GM19395 (cell line): ENCODE data around the gene CADPS.
"Not testable (repeated sequence)": the region's sequence is repeated elsewhere in the genome, so short reads cannot be mapped to it uniquely, and the experiment has no call there.

Experiments
- ATAC-seq: cut with Tn5 transposase; IDR thresholded peaks from one replicate; pipeline ENCODE4 v1.9.1; 2021; ENCODE audit warnings: mild to moderate bottlenecking, moderate library complexity; ENCODE audit not compliant: unreplicated experiment

CADPS gene

DNA sequence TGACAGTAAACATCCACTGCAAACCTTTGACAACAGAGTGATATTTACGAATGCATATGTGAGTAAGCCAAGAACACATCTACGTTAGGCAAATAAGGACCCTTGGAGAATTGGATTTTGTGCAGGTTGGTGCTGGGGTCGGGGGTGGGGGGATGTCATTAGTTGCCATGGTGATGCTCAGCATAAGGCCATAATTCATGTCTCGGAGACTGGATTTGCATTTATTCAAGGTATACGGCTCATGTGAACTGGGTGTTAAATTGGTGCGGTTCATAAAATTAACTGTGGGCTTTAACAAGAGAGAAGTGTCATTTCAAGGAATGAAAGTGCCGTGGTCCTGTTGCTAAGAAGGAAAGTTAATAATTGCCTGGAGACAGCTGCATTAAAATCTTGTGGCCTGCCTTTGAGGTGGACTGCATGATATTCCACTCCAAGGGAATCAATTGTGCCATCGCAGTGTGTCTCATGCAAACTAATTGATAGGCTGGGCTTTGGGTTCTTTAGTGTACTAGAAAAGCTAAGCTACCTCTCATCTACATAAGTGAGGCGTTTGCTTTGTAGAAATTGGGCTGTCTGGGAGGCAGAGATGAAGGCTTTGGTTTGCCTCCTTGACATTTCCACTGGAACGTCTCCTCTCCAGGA, 273.0 kb downstream of the CADPS start:
- no peak for ATAC-seq

DNA sequence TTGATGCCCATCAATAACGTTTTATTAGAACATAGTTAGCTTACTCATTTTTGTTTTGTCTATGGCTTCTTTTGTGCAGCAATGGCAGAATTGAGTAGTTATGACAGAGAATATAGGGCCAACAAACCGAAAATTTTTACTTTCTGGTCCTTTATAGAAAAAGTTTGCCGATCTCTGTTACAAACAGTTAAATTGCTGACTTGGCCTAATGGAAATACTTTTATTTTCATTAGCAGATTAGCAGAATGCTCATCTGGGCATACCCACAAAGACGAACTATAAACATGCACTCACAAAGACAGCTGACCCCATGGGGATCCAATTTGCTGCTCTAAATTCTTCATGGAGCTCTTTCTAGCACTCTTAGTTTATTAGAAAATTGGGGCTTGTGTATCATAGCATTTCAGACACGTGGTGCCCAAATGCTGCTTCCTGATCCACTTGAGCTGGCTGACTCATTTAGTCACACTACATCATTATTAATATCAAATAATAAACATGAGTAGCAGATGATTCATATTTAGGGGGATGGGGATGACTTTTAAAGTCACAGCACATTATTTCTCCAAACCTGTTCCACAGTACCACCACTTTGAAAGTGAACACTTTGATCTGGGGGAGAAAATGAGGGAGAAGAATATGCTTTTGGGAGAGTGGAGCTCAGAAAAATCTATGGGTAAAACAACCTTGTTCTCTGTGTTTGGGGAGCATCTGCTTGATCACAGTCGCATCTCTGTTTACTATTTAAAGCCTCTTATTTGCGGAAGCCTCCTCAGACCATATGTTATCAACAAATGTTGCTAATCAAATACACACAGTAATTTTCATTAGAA, 273.8 kb downstream of the CADPS start:
- no peak for ATAC-seq

DNA sequence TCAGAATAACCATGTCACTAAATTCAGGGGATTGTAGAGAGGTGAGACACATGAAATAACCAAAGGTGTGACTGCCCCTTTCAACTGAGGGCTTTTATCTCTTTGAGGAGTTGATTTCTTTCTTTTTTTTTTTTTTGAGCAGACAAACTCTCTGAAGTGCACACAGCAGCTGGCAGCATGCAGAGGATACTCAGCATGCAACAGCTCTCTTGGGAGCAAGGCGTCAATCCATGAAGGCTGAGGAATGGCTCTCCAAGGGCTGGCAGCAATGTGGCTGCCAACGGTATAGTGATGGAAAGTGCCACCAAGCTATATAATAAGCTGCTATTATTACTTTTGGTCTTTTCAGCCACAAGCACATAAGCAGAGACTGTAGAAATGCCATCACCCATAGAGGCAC, 275.2 kb downstream of the CADPS start:
- no peak for ATAC-seq

DNA sequence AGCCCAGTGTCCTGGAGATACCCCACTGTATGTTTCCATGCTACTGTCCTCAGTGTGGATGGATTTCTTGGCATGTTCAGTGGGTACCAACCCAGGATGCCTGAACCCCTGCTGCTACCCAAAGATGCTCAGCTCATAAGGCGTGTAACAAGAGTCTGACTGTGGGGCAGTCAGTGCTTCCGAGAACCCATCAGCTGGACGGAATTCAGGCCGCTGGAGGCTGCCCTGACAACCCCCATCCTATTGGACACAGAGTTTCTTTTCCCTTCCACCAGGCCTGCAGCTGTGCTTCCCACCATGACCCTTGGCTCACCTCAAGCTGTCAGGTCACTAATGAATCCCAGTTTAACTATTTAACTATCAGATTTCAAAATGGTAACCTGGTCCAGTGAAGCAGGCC, 277.7 kb downstream of the CADPS start:
- no peak for ATAC-seq

DNA sequence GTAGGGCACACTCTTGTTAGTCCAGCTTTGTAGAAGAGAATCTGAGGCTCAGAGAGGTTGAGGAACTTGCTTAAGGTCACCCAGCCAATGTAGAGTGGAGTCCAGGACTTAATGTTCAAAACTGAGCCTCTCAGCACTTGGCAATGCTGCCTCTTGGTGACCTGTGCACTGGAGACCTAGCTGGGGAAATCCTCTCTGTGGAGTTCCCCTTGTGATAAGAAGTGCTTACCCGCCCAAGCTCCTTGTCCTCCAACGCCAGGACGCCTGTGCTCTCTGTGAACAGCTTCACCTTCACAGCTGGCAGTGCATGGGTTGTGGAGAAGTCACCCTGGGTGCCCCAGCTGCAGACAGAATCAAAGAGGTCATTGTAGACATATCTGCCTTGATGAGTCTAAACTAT, 282.8 kb downstream of the CADPS start:
- no peak for ATAC-seq

DNA sequence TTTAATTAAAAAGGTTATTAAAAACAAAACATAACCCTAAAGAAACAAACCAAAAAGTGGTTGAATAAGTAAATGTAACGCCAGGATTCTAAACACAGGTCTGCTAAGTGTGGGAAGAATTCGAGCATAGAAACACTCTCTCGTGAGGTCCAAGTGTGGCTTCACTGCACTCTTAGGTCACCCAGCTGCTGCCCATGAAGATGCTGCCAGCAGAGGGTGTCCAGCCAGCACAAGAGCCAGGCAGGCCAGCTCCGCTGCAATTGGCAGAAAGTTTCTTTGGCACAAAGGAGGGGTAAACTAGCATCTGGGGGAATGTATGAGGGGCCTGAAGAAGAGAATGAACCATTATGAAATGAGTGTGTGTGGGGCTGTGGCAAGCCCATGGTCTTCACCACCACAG, 286.1 kb downstream of the CADPS start:
- ATAC-seq, result no peak

DNA sequence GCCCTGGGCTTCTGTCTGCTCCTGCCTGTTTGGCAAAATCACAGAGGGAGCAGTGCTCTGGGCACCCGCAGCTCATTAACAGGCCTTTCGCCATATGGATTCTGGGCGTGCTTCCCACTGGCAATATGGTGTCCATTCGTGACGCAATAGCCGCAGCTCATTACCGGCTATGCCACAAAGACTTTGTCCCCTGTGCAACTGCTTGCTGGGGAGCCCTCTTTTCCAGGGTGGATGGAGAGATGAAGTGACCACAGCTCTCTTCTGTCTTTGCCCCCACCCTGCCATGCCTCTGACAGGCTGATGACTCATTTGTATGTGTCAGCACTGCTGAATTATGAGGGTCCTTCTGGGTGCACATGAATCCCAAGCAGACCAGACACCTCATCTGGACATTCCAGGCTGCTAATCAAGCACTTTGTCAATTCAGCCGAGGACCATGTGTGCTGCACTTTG, 287.6 kb downstream of the CADPS start:
- ATAC-seq, result no peak

DNA sequence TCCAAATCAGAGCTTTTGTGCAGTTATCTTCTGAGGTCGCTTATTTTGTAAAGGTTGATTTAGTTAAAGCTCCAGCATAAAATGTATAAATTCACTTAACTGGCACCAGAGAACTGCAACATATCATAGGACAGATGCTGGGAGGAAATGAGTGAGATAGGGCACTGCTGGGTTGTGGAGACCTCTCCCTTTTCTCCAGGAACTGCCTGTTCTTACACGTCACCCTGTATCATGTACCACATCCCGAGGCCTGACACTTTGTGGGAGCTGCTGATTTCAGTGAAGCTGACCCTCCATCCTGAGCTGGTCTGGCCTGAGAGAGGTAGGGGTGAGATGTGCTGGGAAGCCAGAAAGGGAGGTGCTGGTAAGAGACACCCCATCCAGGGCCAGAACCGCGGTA, 288.0 kb downstream of the CADPS start:
- no peak for ATAC-seq

DNA sequence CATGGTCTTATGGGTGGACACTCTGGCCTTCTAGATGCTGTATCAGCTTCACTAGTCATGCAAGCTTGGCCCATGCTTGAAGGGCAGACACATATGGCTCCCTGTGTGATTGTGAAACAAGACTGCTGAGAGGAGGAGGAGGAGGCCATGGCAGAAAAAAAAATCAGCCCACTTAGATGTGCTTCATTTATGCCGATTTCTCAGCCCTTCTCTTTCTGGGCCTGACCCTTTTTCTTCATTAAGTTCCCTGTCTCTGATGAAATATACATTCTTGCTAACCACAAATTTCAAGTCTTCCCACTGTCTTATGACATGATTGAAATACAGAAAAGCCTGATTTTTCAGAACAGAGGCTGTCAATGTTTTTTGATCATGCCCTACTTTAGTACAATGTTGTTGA, 288.9 kb downstream of the CADPS start:
- no peak for ATAC-seq

DNA sequence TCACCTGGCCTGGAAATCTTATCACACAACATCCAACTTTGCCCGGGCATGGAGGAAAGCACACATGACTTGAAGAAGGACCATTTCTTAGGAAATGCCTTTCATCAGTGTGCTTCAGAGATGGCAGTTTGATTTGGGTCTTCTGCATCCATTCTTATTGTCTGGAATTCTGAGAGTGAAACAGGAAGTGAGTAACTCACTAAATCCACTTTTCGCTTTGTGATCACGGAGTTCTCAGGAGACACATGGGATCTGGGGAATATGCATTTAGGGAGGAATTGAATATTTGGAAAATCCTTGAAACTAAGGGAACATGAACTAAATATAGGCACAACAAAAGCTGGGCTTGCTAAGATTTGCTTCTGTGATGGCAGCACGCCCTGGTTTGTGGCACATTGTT, 289.4 kb downstream of the CADPS start:
- ATAC-seq, result no peak

DNA sequence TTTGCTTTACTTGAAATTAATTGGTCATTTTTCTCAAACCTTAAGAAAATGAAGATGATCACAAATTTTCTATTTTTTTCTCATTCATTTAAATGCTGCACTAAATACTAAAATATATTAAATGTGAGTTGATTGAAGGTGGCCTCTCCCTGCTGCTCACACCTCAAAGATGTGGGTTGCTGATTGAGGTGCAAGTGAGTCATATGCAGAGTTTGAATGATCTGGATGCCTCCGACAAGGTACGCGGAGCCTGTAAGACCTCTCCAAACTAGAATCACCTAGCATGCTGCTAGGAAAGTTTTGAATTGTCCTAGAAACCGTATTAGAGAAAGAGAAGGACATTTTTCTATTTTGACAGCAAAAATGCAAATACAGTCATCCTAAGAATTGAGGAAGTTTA, 290.6 kb downstream of the CADPS start:
- no peak for ATAC-seq

DNA sequence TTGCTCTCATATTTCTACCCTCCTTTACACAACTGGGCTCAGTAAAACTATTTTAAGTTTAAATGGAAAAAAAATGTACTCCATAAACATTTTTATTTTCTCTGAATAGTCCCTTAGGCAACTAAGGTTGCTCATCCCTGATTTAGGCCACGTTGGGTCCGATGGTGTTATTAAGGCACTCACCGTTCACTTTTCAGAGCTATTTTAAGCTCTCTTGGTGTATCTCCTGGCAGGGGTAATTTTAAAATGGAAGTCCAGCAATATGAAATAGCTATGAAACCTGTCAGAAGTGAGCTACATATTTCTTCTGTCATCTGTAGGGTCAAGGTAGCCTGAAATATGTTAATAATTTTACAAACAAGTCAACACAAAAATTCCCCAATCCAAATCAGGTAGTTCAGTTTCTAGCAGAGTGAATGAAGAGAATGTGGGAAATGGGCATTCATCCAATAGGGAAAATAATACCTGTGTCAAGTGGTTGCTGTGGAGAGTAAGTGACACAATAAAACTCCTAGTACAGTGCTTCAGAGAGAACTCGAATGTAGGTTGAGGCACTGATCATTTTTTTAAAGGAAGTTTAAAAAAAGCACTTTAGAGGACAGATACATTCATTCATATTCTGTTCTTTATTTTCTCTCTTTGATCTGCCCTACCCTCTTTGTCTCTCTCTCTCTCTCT, 292.6 kb downstream of the CADPS start:
- ATAC-seq, result no peak

DNA sequence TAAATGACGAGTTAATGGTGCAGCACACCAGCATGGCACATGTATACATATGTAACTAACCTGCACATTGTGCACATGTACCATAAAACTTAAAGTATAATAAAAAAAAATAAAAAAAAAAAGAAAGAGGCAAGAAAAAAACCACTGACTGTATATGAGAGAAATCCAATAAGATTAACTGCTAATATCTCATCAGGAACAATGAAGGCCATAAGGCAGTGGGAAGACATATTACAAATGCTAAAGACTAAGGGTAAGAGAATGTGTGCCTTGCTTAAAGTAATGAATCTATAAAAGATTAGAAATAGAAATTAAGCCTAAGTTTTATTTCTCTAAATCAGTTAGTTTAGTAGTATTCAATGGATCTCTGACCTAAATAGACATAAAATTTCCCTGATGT, 294.7 kb downstream of the CADPS start:
- ATAC-seq, result not testable (repeated sequence)

DNA sequence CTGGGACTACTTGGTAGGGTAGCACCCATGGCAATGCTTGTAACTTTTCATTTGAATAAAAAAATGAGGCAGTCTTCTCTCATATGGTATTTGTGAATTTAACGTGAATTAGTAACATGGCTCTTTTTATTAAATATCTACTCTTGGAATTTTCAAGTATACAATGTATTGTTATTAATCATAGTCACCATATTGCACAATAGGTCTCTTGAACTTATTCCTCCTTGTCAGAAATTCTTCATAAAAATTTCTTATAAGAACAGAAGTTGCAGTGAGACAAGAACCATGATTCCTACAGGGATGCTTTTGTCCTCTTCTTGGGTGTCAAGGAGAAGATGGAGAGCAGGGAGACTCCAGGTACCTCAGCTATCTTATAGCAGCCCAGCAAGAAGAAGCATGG, 298.1 kb downstream of the CADPS start:
- ATAC-seq, result no peak

DNA sequence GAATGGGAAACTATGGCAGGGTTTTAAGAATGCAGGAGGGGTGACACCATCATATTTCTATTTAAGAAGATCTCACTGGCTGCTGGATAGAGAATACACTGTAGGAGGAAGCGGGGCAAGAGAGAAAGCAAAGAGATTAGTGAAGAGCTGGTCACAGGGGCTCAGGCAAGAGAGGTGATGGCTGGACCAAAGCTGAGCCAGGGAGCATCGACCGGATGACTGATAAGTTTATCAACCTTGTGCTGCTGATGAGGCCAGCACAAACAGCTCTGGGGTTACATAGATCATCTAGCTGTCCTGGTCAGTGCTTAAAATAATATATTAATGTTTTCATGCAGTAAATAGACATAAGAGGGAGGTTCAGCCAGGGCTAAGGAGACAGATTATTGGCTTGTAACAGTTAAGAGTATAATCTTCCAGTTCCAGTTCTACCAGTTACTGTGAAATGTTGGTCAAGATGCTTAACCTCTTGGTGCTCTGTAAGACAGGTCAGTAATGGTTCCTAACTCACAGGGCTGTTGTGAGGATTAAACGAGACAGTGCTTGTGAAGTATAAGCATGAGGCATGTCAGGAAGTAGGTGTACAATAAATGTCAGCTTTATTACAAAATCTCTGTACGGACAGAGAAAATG, 300.8 kb downstream of the CADPS start:
- no peak for ATAC-seq

DNA sequence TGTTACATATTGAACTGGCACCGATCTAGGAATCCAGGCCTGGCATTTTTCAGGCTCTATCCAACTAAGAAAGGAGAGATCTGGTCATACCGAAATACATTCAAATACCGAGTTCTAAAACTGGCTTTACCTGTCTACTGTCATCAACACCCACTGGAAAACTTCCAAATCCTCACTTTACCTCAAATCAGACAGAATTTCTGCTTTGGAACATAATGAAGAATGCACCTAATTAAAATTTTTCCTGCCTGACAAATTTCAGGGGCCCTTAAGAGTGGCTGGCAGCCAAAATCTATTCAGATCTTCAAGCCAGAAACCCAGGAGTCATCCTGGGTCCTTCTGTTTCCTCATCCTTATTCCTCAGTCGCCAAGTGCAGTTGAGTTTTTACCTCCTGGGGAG, 303.3 kb downstream of the CADPS start:
- no peak for ATAC-seq

DNA sequence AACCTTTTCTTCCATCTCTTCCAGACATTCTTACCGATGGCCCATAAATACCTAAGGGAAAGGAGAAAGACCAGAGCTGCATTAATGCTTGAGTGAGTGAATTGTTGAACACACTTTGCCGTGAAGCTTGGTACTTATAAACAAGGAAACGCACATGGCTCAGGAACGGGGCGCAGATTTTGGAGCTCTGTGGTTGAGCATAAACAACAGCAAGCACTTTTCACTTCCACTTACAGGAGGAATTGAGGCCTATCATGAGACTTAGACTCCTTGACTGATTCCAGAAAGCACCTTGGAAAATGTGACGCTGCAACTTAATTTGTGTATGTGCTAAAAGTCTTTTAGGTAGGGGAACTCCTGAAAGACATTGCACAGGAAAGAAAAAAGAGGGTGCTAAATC, 304.3 kb downstream of the CADPS start:
- ATAC-seq, result no peak

DNA sequence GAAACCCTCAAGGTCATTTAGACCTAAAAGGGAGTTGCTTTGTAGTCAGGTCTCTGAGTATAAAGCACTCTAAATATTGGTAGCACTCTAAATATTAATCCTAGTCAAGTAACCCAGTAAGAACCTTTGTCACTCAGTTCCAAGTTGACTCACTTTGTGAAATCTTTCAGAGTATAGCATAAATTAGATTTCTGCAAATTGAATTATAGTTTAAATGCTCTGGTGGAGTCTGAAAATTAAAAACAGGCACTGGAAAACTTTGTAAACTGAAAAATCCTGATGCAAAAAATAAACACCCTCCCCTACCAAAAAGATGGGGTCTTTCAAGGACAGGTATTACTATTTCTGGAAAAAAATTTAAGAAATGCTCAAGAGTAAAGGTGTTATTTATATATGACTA, 305.6 kb downstream of the CADPS start:
- no peak for ATAC-seq

DNA sequence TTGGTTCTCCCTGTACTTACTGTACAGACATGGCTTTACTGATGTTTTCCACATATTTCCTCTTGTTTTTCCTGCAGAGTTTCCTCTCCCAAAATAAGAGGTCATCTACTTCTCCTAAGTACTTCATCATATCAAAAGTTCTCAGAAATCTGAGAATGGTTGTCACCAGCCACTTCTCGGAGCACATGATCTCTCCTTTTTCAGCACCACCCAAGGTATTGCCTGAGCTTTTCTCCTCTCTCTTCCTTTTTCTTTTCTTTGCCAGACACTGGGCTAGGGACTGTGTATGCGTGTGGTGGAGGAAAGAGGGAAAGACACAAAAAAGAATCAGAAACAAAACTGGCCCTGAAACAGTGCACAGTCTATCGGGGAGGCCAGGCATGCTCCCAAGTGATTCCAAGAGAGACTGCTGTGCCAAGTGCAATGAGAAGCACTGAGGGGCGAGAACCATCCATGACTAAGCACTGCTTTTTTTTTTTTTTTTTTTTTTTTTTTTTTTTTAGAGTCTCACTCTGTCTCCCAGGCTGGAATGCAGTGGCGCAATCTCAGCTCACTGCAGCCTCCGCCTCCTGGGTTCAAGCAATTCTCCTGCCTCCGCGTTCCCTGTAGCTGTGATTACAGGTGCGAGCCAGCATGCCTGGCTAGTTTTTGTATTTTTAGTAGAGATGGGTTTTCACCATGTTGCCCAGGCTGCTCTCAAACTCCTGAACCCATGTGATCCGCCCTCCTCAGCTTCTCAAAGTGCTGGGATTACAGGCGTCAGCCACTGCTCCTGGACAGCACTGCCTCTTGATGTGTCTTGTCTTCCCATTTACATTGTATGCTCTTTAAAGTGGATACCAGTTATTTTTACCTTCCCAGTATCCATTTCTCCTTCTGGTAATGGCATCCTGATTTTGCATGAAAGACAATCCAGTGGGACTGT, 307.9 kb downstream of the CADPS start:
- no peak for ATAC-seq

DNA sequence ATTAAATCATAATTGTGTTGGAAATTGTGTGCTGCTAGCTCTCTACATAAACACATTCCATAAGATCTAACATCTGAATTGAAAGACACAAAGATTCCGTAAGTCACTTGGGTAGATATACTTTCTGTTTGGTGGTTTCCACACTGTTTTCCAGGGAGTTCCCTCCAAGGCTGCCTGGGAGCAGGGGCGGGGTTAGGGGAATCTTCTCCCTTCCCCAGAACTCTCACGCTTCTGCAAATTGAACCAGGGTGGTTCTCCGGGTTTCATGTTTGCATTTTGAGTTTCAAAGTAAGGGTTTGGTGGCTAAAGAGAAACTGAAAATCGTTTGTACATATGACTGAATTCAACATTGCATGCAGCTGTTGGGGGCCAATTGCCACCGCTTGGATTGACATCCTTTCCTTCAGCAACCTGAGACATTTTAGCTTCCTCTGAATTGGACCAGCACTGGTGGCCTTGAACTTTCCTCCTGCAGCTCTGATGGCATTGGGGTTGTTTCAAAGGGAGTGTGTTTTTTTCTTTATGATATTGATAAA, 309.1 kb downstream of the CADPS start:
- peak; percentile 71 for ATAC-seq
